Colonic mucosa (tissue), 4 donors: ENCODE data around the gene C7orf57. TPM values are rescaled to one million over a fixed set of nuclear protein-coding genes. Genes with fewer than 3 reads are reported as not detected.

Source experiments
- DNase-seq: peaks from one replicate; pipeline ENCODE4 v3.0.0-alpha.2; 2020
- H3K27ac ChIP-seq: fragments of 200-600 bp; one replicate; pipeline ENCODE4 v1.8.0; 2021
- H3K27me3 ChIP-seq: fragments of 200-600 bp; one replicate; pipeline ENCODE4 v1.8.0; 2021
- H3K36me3 ChIP-seq: fragments of 200-600 bp; one replicate; pipeline ENCODE4 v1.8.0; 2021
- H3K4me1 ChIP-seq: fragments of 200-600 bp; one replicate; pipeline ENCODE4 v1.8.0; 2021; ENCODE audit warnings: mild to moderate bottlenecking
- H3K4me3 ChIP-seq: fragments of 200-600 bp; one replicate; pipeline ENCODE4 v1.8.0; 2021
- H3K9ac ChIP-seq, 2 donors: one replicate each; pipeline ENCODE4 v1.7.0; 2013; ENCODE audit warnings: control low read depth in 2 of 2, low read depth in 2 of 2, low read length in 2 of 2
- H3K9me3 ChIP-seq: fragments of 200-600 bp; one replicate; pipeline ENCODE4 v1.8.0; 2021
- intact Hi-C: fragments of 100-400 bp; cut with DNase I; formaldehyde crosslinking; loops from one replicate; pipeline ENCODE4 v1.14.1; 2022
- total RNA-seq, 2 donors: library from RNA; stranded (reverse); fragmentation: NEBNext Ultra II Directional in 1 of 2; extraction: Animal tissue kit (Norgen Biotek cat#: 25700) in 1 of 2; gene quantifications; one replicate each; pipeline ENCODE4 v1.2.1, GENCODE V29; 2021
- TF ChIP-seq, protein P1 (sequence below): fragments of 200-600 bp; IDR thresholded peaks from one replicate; pipeline ENCODE4 v1.8.0; 2022; ENCODE audit warnings: antibody characterized with exemption, mild to moderate bottlenecking
- donor health status: healthy.
- donor health status: DM: no; HTN: no; CAD: no.
- donor health status: DM: no; HTN: no; CAD: no.

Gene C7orf57
- total RNA-seq, 2 donors from 2014 or later, result 0.24 TPM; not detected in 1

DNA sequence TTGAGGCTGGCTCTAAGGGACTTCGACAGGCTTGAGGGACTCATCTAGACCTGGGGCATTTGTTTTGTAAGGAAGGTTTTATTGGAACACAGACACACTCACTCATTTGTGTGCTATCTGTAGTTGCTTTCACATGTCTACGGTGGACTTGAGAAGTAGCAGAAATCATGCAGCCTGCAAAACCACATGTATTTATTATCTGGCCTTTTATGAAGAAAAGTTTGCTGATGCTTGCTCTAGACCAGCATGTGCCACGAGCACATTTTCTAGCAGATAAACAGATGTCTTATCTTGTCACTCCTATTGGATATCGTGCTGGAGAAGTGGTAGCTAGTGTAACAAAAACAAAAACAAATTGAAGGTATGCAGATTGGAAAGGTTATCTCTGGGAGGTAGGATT lies 63.5 kb downstream of the C7orf57 start:
- no peaks in the 10 kb centered on the region for H3K36me3 ChIP-seq
- no peaks in the 10 kb centered on the region for H3K27me3 ChIP-seq
- no peaks in the 10 kb centered on the region for H3K9me3 ChIP-seq
- H3K9ac ChIP-seq, result no peak overlapping the region
- no peaks in the 10 kb centered on the region for H3K4me1 ChIP-seq
- no peak for DNase-seq
- TF ChIP-seq, protein P1, sequence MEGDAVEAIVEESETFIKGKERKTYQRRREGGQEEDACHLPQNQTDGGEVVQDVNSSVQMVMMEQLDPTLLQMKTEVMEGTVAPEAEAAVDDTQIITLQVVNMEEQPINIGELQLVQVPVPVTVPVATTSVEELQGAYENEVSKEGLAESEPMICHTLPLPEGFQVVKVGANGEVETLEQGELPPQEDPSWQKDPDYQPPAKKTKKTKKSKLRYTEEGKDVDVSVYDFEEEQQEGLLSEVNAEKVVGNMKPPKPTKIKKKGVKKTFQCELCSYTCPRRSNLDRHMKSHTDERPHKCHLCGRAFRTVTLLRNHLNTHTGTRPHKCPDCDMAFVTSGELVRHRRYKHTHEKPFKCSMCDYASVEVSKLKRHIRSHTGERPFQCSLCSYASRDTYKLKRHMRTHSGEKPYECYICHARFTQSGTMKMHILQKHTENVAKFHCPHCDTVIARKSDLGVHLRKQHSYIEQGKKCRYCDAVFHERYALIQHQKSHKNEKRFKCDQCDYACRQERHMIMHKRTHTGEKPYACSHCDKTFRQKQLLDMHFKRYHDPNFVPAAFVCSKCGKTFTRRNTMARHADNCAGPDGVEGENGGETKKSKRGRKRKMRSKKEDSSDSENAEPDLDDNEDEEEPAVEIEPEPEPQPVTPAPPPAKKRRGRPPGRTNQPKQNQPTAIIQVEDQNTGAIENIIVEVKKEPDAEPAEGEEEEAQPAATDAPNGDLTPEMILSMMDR, result no peak
- H3K27ac ChIP-seq, result no peak overlapping the region
- no peak overlapping the region for H3K4me3 ChIP-seq
- intact Hi-C loops, result no loop called here

GRCh38 chr7:48099781-48100180 lies 64.4 kb downstream of the C7orf57 start:
- H3K4me1 ChIP-seq, result no peaks in the 10 kb centered on the region
- DNase-seq, result no peak
- H3K27me3 ChIP-seq, result no peaks in the 10 kb centered on the region
- H3K36me3 ChIP-seq, result no peaks in the 10 kb centered on the region
- no peak overlapping the region for H3K4me3 ChIP-seq
- no peak overlapping the region for H3K9ac ChIP-seq
- TF ChIP-seq, protein P1, result no peak
- H3K9me3 ChIP-seq, result no peaks in the 10 kb centered on the region
- no peak overlapping the region for H3K27ac ChIP-seq
- intact Hi-C loops, result no loop called here

DNA sequence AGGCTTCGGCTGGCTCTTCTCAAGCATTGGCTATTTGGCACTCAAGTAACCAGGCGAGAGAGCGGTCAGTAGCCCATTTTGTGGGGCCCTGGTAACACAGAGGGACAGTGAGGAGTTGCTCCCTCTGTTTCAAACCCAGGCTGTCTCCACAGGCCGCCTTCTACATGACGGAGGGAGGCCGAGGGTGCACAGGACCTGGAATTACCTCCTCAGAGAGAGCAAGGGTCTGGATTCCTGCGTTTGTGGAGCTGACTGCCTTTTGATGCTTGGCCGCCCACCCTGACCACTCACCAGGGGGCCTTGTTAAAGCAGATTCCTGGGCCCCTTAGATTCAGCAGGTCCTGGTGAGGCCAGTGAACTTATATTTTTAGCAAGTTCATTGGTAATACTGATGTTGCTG lies 66.0 kb downstream of the C7orf57 start:
- Histone ChIP-seq H3K27me3 (no peaks in the 10 kb centered on the region), H3K4me3 (no peak overlapping the region), H3K9me3 (no peaks in the 10 kb centered on the region), H3K27ac (no peak overlapping the region), H3K9ac (no peak overlapping the region), H3K36me3 (no peaks in the 10 kb centered on the region), H3K4me1 (no peaks in the 10 kb centered on the region)
- DNase-seq, result no peak
- intact Hi-C loops, result no loop called here
- TF ChIP-seq, protein P1, result no peak

DNA sequence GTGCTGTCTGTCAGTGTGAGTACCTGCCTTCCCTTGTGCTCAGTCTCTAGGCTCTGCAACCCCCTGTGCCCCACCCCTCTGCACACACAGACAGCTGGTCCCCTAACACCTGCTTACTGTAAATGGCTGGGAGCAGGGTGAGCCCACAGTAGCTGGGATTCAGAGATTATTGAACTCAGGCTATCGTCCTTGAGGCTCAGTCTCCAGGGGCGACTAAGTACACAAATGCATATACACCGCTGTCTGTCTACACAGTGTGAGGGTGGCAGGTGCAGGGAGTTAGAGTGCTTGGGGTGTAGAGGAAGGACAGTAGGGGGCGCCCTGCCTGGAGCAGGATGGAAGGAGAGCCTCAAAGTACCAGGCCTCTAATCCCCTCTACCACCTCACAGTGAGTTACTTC lies 66.6 kb downstream of the C7orf57 start:
- Histone ChIP-seq H3K27ac (no peak overlapping the region), H3K27me3 (no peaks in the 10 kb centered on the region), H3K4me1 (no peaks in the 10 kb centered on the region), H3K9me3 (no peaks in the 10 kb centered on the region), H3K4me3 (no peak overlapping the region), H3K9ac (no peak overlapping the region), H3K36me3 (no peaks in the 10 kb centered on the region)
- TF ChIP-seq, protein P1, result peak; percentile 15
- intact Hi-C loops, result no loop called here
- DNase-seq, result no peak

GRCh38 chr7:48102530-48102929 lies 67.2 kb downstream of the C7orf57 start:
- DNase-seq, result no peak
- H3K4me1 ChIP-seq, result no peaks in the 10 kb centered on the region
- H3K27ac ChIP-seq, result no peak overlapping the region
- intact Hi-C loops, result no loop called here
- TF ChIP-seq, protein P1, result no peak
- no peak overlapping the region for H3K4me3 ChIP-seq
- H3K27me3 ChIP-seq, result no peaks in the 10 kb centered on the region
- no peaks in the 10 kb centered on the region for H3K9me3 ChIP-seq
- no peak overlapping the region for H3K9ac ChIP-seq
- H3K36me3 ChIP-seq, result no peaks in the 10 kb centered on the region

GRCh38 chr7:48105045-48105444 lies 69.7 kb downstream of the C7orf57 start:
- intact Hi-C loops, result loop anchor here (5.0 kb wide), 1 partner anchor 113 kb away; no protein-coding TSS in a partner anchor
- Histone ChIP-seq H3K36me3 (no peaks in the 10 kb centered on the region), H3K4me3 (no peak overlapping the region), H3K27ac (no peak overlapping the region), H3K9me3 (no peaks in the 10 kb centered on the region), H3K9ac (no peak overlapping the region), H3K4me1 (no peaks in the 10 kb centered on the region), H3K27me3 (no peaks in the 10 kb centered on the region)
- no peak for DNase-seq
- TF ChIP-seq, protein P1, result no peak
